Hindlimb muscle (tissue), 1 donor: ENCODE data around the gene PTPRF. TPM values are rescaled to one million over a fixed set of nuclear protein-coding genes. Genes with fewer than 3 reads are reported as not detected.
"Not testable (repeated sequence)": the region's sequence is repeated elsewhere in the genome, so short reads cannot be mapped to it uniquely, and the experiment has no call there.

Experiments used
- DNase-seq: peaks from one replicate; pipeline ENCODE4 v3.0.0-alpha.2; 2013
- polyA plus RNA-seq: library from polyadenylated mRNA; unstranded; fragments of 120-200 nt; gene quantifications from one replicate; pipeline ENCODE4 v1.2.1, GENCODE V29; 2013; ENCODE audit not compliant: insufficient read length

The PTPRF gene
- polyA plus RNA-seq, 1 donor, result 29.2 TPM

GRCh38 chr1:43538143-43538487, 7.4 kb downstream of the PTPRF start:
- DNase-seq, result no peak

GRCh38 chr1:43538969-43539368, 8.3 kb downstream of the PTPRF start:
- no peak for DNase-seq

GRCh38 chr1:43539726-43540434, 9.2 kb downstream of the PTPRF start:
- DNase-seq, result no peak

- no peak for DNase-seq
Observed at GRCh38 chr1:43540653-43541071, 10.0 kb downstream of the PTPRF start.

GRCh38 chr1:43541141-43541540, 10.5 kb downstream of the PTPRF start:
- no peak for DNase-seq

GRCh38 chr1:43541721-43542401, 11.2 kb downstream of the PTPRF start:
- DNase-seq, result peak; percentile 61

GRCh38 chr1:43542527-43543458, 12.1 kb downstream of the PTPRF start:
- DNase-seq, result no peak

- no peak for DNase-seq
Observed at GRCh38 chr1:43543567-43543966, 12.9 kb downstream of the PTPRF start.

GRCh38 chr1:43545339-43545694, 14.6 kb downstream of the PTPRF start:
- DNase-seq, result no peak

- no peak for DNase-seq
Observed at GRCh38 chr1:43545695-43546387, 15.2 kb downstream of the PTPRF start.

- DNase-seq, result no peak
Observed at GRCh38 chr1:43546388-43547100, 15.9 kb downstream of the PTPRF start.

GRCh38 chr1:43547538-43548072, 16.9 kb downstream of the PTPRF start:
- DNase-seq, result no peak

- DNase-seq, result no peak
Observed at GRCh38 chr1:43548285-43549271, 17.9 kb downstream of the PTPRF start.

- DNase-seq, result not testable (repeated sequence)
Observed at GRCh38 chr1:43549394-43549793, 18.7 kb downstream of the PTPRF start.

- no peak for DNase-seq
Observed at GRCh38 chr1:43549921-43550597, 19.4 kb downstream of the PTPRF start.

GRCh38 chr1:43550598-43551246, 20.0 kb downstream of the PTPRF start:
- DNase-seq, result no peak

GRCh38 chr1:43551396-43551888, 20.8 kb downstream of the PTPRF start:
- no peak for DNase-seq

GRCh38 chr1:43552059-43552742, 21.5 kb downstream of the PTPRF start:
- no peak for DNase-seq
